CD4-positive, alpha-beta T cell treated with Interleukin-10 for 1 hour (primary cell): Measurements from ENCODE around the gene SPAM1.
"Not testable (repeated sequence)": the region's sequence is repeated elsewhere in the genome, so short reads cannot be mapped to it uniquely, and the experiment has no call there.

Source experiments
- DNase-seq: peaks from one replicate; pipeline ENCODE4 v3.0.0-alpha.2; 2020

The SPAM1 gene

GRCh38 chr7:123961771-123962170 lies 36.7 kb downstream of the SPAM1 start:
- DNase-seq: no peak

- no peak for DNase-seq
Observed at GRCh38 chr7:123966936-123967335, 41.9 kb downstream of the SPAM1 start.

GRCh38 chr7:123972045-123972444 lies 47.0 kb downstream of the SPAM1 start:
- no peak for DNase-seq

- no peak for DNase-seq
Observed at GRCh38 chr7:123972831-123973230, 47.8 kb downstream of the SPAM1 start.

GRCh38 chr7:123974326-123974908 lies 49.4 kb downstream of the SPAM1 start:
- no peak for DNase-seq

- no peak for DNase-seq
Observed at GRCh38 chr7:123975084-123975483, 50.0 kb downstream of the SPAM1 start.

- no peak for DNase-seq
Observed at GRCh38 chr7:123977081-123977480, 52.0 kb downstream of the SPAM1 start.

- DNase-seq: no peak
Observed at GRCh38 chr7:123979876-123980275, 54.8 kb downstream of the SPAM1 start.

- DNase-seq: no peak
Observed at GRCh38 chr7:123987445-123987844, 62.4 kb downstream of the SPAM1 start.

GRCh38 chr7:123992913-123993518 lies 68.0 kb downstream of the SPAM1 start:
- no peak for DNase-seq

- DNase-seq: no peak
Observed at GRCh38 chr7:123993996-123994395, 69.0 kb downstream of the SPAM1 start.

GRCh38 chr7:123994449-123994848 lies 69.4 kb downstream of the SPAM1 start:
- no peak for DNase-seq

- no peak for DNase-seq
Observed at GRCh38 chr7:123995617-123996326, 70.7 kb downstream of the SPAM1 start.

- no peak for DNase-seq
Observed at GRCh38 chr7:123996327-123996625, 71.2 kb downstream of the SPAM1 start.

- no peak for DNase-seq
Observed at GRCh38 chr7:123998921-123999320, 73.9 kb downstream of the SPAM1 start.

GRCh38 chr7:123999703-124000102 lies 74.7 kb downstream of the SPAM1 start:
- DNase-seq: no peak

GRCh38 chr7:124008296-124008695 lies 83.3 kb downstream of the SPAM1 start:
- DNase-seq: not testable (repeated sequence)

- no peak for DNase-seq
Observed at GRCh38 chr7:124009321-124009720, 84.3 kb downstream of the SPAM1 start.
